Stimulated activated CD4-positive, alpha-beta T cell treated with anti-CD3 and anti-CD28 coated beads, Interleukin-4, amount 100 ng/mL, for 48 hours (primary cell): ENCODE measurements around the gene KPNA3.
A peak's percentile ranks its signal among the peaks of the same experiment; 100 is the strongest.
"Not testable (repeated sequence)": the region's sequence is repeated elsewhere in the genome, so short reads cannot be mapped to it uniquely, and the experiment has no call there.

Experiments used
- DNase-seq, 2 donors: peaks; one replicate each; pipeline ENCODE4 v3.0.0-alpha.2; 2020; ENCODE audit warnings: low read depth in 2 of 2

KPNA3 gene

GRCh38 chr13:49749848-49750247, 42.6 kb downstream of the KPNA3 start:
- DNase-seq = no peak

GRCh38 chr13:49746111-49746510, 46.4 kb downstream of the KPNA3 start:
- no peak for DNase-seq

- no peak for DNase-seq
Observed at GRCh38 chr13:49740870-49741269, 51.6 kb downstream of the KPNA3 start.

- DNase-seq = no peak
Observed at GRCh38 chr13:49739498-49740187, 52.8 kb downstream of the KPNA3 start.

- no peak for DNase-seq
Observed at GRCh38 chr13:49733181-49733951, 59.1 kb downstream of the KPNA3 start.

- DNase-seq = no peak
Observed at GRCh38 chr13:49731766-49732165, 60.7 kb downstream of the KPNA3 start.

GRCh38 chr13:49716615-49717014, 75.9 kb downstream of the KPNA3 start:
- DNase-seq = no peak

- DNase-seq = no peak
Observed at GRCh38 chr13:49714757-49715156, 77.7 kb downstream of the KPNA3 start.

- no peak for DNase-seq
Observed at GRCh38 chr13:49711218-49711863, 81.1 kb downstream of the KPNA3 start.

- DNase-seq = not testable (repeated sequence)
Observed at GRCh38 chr13:49704264-49704663, 88.2 kb downstream of the KPNA3 start.

- no peak for DNase-seq
Observed at GRCh38 chr13:49701491-49701890, 91.0 kb downstream of the KPNA3 start.

- no peak for DNase-seq
Observed at GRCh38 chr13:49697468-49697867, 95.0 kb downstream of the KPNA3 start.

- DNase-seq = no peak
Observed at GRCh38 chr13:49694446-49694845, 98.0 kb downstream of the KPNA3 start.

GRCh38 chr13:49693877-49694276, 98.6 kb downstream of the KPNA3 start:
- DNase-seq = no peak

GRCh38 chr13:49693191-49693733, 99.2 kb downstream of the KPNA3 start:
- DNase-seq = no peak

- DNase-seq = peak; percentile 91 to 92
Observed at GRCh38 chr13:49690995-49691784, 101.3 kb downstream of the KPNA3 start, which contains the start of gene EBPL. EBPL (minus strand) TSS chr13:49691486; CDS start chr13:49691424, 62 bp downstream.

- no peak for DNase-seq
Observed at GRCh38 chr13:49690133-49690994, 102.1 kb downstream of the KPNA3 start.

GRCh38 chr13:49683489-49683888, 109.0 kb downstream of the KPNA3 start:
- no peak for DNase-seq

- no peak for DNase-seq
Observed at GRCh38 chr13:49681842-49682435, 110.5 kb downstream of the KPNA3 start.

- no peak for DNase-seq
Observed at GRCh38 chr13:49679246-49679645, 113.2 kb downstream of the KPNA3 start.
